K562 (cell line): ENCODE measurements around the gene LAMB3. TPM values are rescaled to one million over a fixed set of nuclear protein-coding genes. Genes with fewer than 3 reads are reported as not detected.

Experiments
- ARID1B ChIP-seq: fragments of 450-650 bp; IDR thresholded peaks from 2 replicates; pipeline ENCODE4 v1.6.1; 2016; ENCODE audit warnings: antibody characterized with exemption, mild to moderate bottlenecking, inconsistent platforms
- ATF3 ChIP-seq, 2 experiments: fragments of 450-650 bp in 1 of 2; sonication (generic) in 1 of 2; formaldehyde crosslinking in 1 of 2; IDR thresholded peaks in 1 of 2; conservative IDR thresholded peaks in 1 of 2; 2 replicates each; pipeline versions ENCODE4 v1.6.1 to v1.8.1; 2016 to 2023; ENCODE audit warnings: mild to moderate bottlenecking in 2 of 2, moderate library complexity in 2 of 2, inconsistent platforms in 1 of 2, missing genetic modification reagents in 1 of 2
- CGGBP1 ChIP-seq: fragments of 250-450 bp; sonication (Bioruptor Pico); IDR thresholded peaks from 2 replicates; pipeline ENCODE4 v1.9.0; 2021; ENCODE audit warnings: mild to moderate bottlenecking
- CREM ChIP-seq: IDR thresholded peaks from 2 replicates; pipeline ENCODE4 v1.6.1; 2014; ENCODE audit warnings: antibody characterized with exemption, low read depth
- ETV6 ChIP-seq, 3 experiments: fragments of 150-350 bp in 1 of 3; sonication (generic) in 1 of 3; formaldehyde crosslinking in 1 of 3; IDR thresholded peaks; 2 replicates each; pipeline versions ENCODE4 v1.6.1 to v1.8.0; 2014 to 2022; ENCODE audit warnings: borderline replicate concordance in 2 of 3, low read depth in 2 of 3, antibody characterized with exemption in 1 of 3, low read length in 1 of 3, mild to moderate bottlenecking in 1 of 3, missing genetic modification reagents in 1 of 3
- JUND ChIP-seq, 2 experiments: IDR thresholded peaks; 2 replicates in 1 of 2; 3 replicates in 1 of 2; pipeline ENCODE4 v1.6.1; 2011; ENCODE audit warnings: borderline replicate concordance in 2 of 2, low read depth in 2 of 2, low read length in 2 of 2, improper control_type of control experiment in 1 of 2, missing biosample characterization in 1 of 2, missing genetic modification characterization in 1 of 2, missing genetic modification reagents in 1 of 2
- MAFG ChIP-seq: fragments of 450-650 bp; conservative IDR thresholded peaks from 2 replicates; pipeline ENCODE4 v1.6.1; 2016; ENCODE audit warnings: missing genetic modification characterization, missing compliant biosample characterization
- MEIS2 ChIP-seq: fragments of 450-650 bp; IDR thresholded peaks from 2 replicates; pipeline ENCODE4 v1.6.1; 2014; ENCODE audit warnings: mild to moderate bottlenecking; ENCODE audit not compliant: partially characterized antibody
- NR2C1 ChIP-seq, 2 experiments: fragments of 450-650 bp; IDR thresholded peaks; 2 replicates each; pipeline ENCODE4 v1.6.1; 2017; ENCODE audit warnings: mild to moderate bottlenecking in 2 of 2, antibody characterized with exemption in 1 of 2, inconsistent platforms in 1 of 2, missing compliant biosample characterization in 1 of 2, missing genetic modification characterization in 1 of 2
- RBFOX2 ChIP-seq: fragments of 200-400 bp; formaldehyde crosslinking; IDR thresholded peaks from 2 replicates; pipeline ENCODE4 v1.6.1; 2017; ENCODE audit warnings: low read depth, mild to moderate bottlenecking, low read length, moderate library complexity
- RCOR1 ChIP-seq, 2 experiments: IDR thresholded peaks; 2 replicates each; pipeline ENCODE4 v1.6.1; 2012; ENCODE audit warnings: low read depth in 2 of 2, low read length in 2 of 2, borderline replicate concordance in 1 of 2, improper control_type of control experiment in 1 of 2
- RNF2 ChIP-seq: sonication (generic); IDR thresholded peaks from 2 replicates; pipeline ENCODE4 v1.6.1; 2016
- SPI1 ChIP-seq: IDR thresholded peaks from 2 replicates; pipeline ENCODE4 v1.6.1; 2011; ENCODE audit warnings: low read depth, low read length, control low read depth, borderline replicate concordance
- ZNF184 ChIP-seq: sonication (generic); formaldehyde crosslinking; IDR thresholded peaks from 2 replicates; pipeline ENCODE4 v1.5.0; 2020; ENCODE audit warnings: missing genetic modification reagents
- ZNF23 ChIP-seq: fragments of 250-450 bp; sonication (Bioruptor Pico); IDR thresholded peaks from 2 replicates; pipeline ENCODE4 v1.4.0; 2020; ENCODE audit warnings: mild to moderate bottlenecking
- ZNF589 ChIP-seq: fragments of 200-800 bp; sonication (Bioruptor generic); IDR thresholded peaks from 2 replicates; pipeline ENCODE4 v1.6.1; 2016; ENCODE audit warnings: low read depth, missing genetic modification characterization, missing compliant biosample characterization
- polyA plus RNA-seq, 8 experiments: library from polyadenylated mRNA; depleted of rRNA in 4 of 8; stranded (reverse) in 5 of 8; unstranded in 3 of 8; fragments of >200 nt; fragmentation: Nextera tagmentation in 2 of 8; fragmentation: Illumina TruSeq in 1 of 8; extraction: Ambion mirVana in 2 of 8; extraction: Trizol in 1 of 8; gene quantifications; 2 replicates each; pipeline versions ENCODE4 v1.2.1 to v1.2.3, GENCODE V29; 2011 to 2014; ENCODE audit warnings: inconsistent platforms in 1 of 8, missing spikeins in 1 of 8
- total RNA-seq, 7 experiments: library from RNA; depleted of rRNA in 6 of 7; stranded (reverse); fragments of >200 nt in 6 of 7; fragmentation: Illumina TruSeq in 2 of 7; extraction: Trizol in 2 of 7; gene quantifications; 2 replicates each; pipeline versions ENCODE4 v1.2.1 to v1.2.3, GENCODE V29; 2011 to 2021; ENCODE audit warnings: low replicate concordance in 1 of 7
- TF ChIP-seq, protein P1 (sequence below), 2 experiments: fragments of 450-650 bp; IDR thresholded peaks; 2 replicates each; pipeline ENCODE4 v1.6.1; 2016; ENCODE audit warnings: mild to moderate bottlenecking in 2 of 2, borderline replicate concordance in 1 of 2, low read depth in 1 of 2, moderate library complexity in 1 of 2

The LAMB3 gene
- total and polyA plus RNA-seq, 9 of the 15 experiments (the other 6 are each of a cell fraction or from before 2014, with no cell fraction given): 0.08 to 1.3 (median 0.91) TPM

GRCh38 chr1:209659909-209660308 is 7.7 kb upstream of the LAMB3 start (continued):
- peak in 1 of 2 experiments; percentile 82; a peak in 2 of 4 replicates for TF ChIP-seq ETV6 (IDR thresholded peaks at IDR 0.05; ENCODE audit: borderline replicate concordance in 1 of 2, low read depth in 2 of 2, low read length in 1 of 2)
- no peak for TF ChIP-seq ETV6 (CRISPR knock-in tag; IDR thresholded peaks at IDR 0.05; ENCODE audit: borderline replicate concordance)
- TF ChIP-seq MEIS2: peak; percentile 63
- peak; percentile 48; the same call in 1 of the 2 replicates for TF ChIP-seq MAFG (tag)
- TF ChIP-seq, protein P1, sequence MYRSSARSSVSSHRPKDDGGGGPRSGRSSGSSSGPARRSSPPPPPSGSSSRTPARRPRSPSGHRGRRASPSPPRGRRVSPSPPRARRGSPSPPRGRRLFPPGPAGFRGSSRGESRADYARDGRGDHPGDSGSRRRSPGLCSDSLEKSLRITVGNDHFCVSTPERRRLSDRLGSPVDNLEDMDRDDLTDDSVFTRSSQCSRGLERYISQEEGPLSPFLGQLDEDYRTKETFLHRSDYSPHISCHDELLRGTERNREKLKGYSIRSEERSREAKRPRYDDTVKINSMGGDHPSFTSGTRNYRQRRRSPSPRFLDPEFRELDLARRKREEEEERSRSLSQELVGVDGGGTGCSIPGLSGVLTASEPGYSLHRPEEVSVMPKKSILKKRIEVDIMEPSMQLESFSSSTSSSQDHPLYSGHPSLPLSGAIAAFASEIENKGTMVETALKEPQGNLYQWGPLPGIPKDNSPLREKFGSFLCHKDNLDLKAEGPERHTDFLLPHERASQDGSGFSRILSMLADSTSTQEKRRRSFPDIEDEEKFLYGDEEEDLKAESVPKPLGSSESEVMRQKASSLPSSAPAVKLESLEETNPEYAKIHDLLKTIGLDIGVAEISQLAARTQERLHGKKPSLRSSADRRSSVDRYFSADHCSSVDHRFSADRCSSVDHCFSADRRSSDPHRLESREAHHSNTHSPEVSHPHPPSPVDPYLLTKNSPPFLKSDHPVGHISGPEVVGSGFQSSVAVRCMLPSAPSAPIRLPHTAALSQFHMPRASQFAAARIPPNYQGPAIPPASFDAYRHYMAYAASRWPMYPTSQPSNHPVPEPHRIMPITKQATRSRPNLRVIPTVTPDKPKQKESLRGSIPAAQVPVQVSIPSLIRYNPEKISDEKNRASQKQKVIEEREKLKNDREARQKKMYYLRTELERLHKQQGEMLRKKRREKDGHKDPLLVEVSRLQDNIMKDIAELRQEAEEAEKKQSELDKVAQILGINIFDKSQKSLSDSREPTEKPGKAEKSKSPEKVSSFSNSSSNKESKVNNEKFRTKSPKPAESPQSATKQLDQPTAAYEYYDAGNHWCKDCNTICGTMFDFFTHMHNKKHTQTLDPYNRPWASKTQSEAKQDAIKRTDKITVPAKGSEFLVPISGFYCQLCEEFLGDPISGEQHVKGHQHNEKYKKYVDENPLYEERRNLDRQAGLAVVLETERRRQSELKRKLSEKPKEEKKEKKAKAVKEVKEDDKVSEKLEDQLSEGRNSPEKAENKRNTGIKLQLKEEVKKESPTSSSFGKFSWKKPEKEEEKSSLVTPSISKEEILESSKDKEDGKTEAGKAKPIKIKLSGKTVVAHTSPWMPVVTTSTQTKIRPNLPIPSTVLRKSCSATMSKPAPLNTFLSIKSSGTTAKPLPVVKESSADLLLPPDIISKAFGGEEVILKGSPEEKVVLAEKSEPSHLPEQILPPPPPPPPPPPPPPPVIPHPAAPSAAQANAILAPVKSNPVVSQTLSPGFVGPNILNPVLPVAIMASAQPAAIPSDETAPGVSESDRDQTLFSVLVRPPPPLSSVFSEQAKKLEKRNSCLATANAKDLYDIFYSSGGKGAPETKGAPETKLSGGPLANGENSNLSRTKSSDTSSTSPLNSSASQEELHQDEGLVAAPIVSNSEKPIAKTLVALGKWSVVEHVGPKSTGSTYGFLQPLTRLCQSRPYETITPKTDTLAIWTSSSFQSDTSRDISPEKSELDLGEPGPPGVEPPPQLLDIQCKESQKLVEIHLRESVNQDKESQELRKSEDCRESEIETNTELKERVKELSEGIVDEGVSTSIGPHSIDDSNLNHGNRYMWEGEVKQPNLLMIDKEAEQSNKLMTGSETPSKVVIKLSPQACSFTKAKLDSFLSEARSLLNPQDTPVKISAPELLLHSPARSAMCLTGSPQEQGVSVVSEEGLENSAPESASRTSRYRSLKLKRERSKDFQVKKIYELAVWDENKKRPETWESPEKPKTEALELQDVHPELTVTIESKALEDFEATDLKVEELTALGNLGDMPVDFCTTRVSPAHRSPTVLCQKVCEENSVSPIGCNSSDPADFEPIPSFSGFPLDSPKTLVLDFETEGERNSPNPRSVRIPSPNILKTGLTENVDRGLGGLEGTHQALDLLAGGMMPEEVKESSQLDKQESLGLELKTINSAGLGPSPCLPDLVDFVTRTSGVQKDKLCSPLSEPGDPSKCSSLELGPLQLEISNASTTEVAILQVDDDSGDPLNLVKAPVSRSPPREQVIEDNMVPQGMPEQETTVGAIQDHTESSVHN (IDR thresholded peaks at IDR 0.05; ENCODE audit: borderline replicate concordance in 1 of 2, low read depth in 1 of 2): 0 out of 4 replicates have a peak, but pooled peaks of 1 of the 2 experiments have one; percentile 42
- no peak for TF ChIP-seq ZNF184 (CRISPR knock-in tag)
- TF ChIP-seq RCOR1 (IDR thresholded peaks at IDR 0.05; ENCODE audit: borderline replicate concordance in 1 of 2, low read depth in 2 of 2, low read length in 2 of 2): peak in 1 of 2 experiments; percentile 80; a peak in 2 of 4 replicates
- no peak for TF ChIP-seq ZNF589 (CRISPR knock-in tag)
- peak; percentile 27; the same call in 1 of the 2 replicates for TF ChIP-seq JUND (IDR thresholded peaks at IDR 0.05; ENCODE audit: borderline replicate concordance, low read depth, low read length)
- no peak; the same call in 2 of the 3 replicates for TF ChIP-seq JUND (tag; IDR thresholded peaks at IDR 0.05; ENCODE audit: borderline replicate concordance, low read depth, low read length)
- TF ChIP-seq CGGBP1: no peak
- no peak for TF ChIP-seq ZNF23 (CRISPR knock-in tag)
- no peak for TF ChIP-seq RBFOX2
- TF ChIP-seq ARID1B: peak; percentile 22; the same call in 1 of the 2 replicates
- TF ChIP-seq SPI1: peak; percentile 27; the same call in 1 of the 2 replicates
- TF ChIP-seq CREM: peak; percentile 22; the same call in 1 of the 2 replicates
- TF ChIP-seq RNF2: peak; percentile 53; the same call in 1 of the 2 replicates
- peak; percentile 32; the same call in 1 of the 2 replicates for TF ChIP-seq ATF3 (IDR thresholded peaks at IDR 0.05)
- no peak for TF ChIP-seq ATF3 (CRISPR knock-in tag; conservative IDR thresholded peaks at IDR 0.05)
- no peak for TF ChIP-seq NR2C1 (IDR thresholded peaks at IDR 0.05)
- peak; percentile 40; the same call in 1 of the 2 replicates for TF ChIP-seq NR2C1 (tag; IDR thresholded peaks at IDR 0.05)
